SH-SY5Y (cell line): ENCODE measurements around the gene UGT1A10.

Experiments used
- GATA2 ChIP-seq: IDR thresholded peaks from 2 replicates; pipeline ENCODE4 v1.6.1; 2011; ENCODE audit warnings: mild to moderate bottlenecking, low read depth, low read length
- GATA3 ChIP-seq: IDR thresholded peaks from 2 replicates; pipeline ENCODE4 v1.6.1; 2011; ENCODE audit warnings: low read depth, mild to moderate bottlenecking, low read length, moderate library complexity

The UGT1A10 gene

DNA sequence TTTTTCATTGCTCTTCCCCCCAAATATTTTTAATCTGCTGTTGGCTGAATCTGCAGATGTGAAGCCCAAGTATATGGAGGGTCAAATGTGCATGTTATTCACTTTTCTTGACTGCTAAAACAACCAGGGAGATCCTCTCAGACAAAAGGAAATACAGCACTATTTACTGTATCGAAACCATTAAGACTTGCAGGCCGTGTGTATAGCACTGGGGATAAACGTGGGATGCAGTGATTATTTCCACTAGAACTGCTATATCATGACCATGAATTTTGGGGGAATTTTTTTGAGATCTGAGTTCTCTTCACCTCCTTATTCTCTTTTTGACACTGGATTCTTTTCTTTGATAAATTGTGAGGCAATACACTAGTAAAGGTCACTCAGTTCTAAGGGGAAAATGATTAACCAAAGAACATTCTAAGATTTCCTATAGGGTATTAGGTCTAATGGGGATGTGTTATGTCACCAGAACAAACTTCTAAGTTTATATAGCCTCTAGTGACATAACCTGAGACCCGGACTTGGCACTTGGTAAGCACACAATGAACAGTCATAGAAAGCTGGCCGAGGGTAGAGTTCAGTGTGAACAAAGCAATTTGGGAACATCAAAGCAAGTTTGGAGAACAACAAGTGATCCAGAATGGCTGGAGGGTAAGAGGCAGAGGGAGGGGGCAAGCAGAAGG is 109.0 kb downstream of the UGT1A10 start:
- TF ChIP-seq GATA3 (no peak), GATA2 (no peak)

DNA sequence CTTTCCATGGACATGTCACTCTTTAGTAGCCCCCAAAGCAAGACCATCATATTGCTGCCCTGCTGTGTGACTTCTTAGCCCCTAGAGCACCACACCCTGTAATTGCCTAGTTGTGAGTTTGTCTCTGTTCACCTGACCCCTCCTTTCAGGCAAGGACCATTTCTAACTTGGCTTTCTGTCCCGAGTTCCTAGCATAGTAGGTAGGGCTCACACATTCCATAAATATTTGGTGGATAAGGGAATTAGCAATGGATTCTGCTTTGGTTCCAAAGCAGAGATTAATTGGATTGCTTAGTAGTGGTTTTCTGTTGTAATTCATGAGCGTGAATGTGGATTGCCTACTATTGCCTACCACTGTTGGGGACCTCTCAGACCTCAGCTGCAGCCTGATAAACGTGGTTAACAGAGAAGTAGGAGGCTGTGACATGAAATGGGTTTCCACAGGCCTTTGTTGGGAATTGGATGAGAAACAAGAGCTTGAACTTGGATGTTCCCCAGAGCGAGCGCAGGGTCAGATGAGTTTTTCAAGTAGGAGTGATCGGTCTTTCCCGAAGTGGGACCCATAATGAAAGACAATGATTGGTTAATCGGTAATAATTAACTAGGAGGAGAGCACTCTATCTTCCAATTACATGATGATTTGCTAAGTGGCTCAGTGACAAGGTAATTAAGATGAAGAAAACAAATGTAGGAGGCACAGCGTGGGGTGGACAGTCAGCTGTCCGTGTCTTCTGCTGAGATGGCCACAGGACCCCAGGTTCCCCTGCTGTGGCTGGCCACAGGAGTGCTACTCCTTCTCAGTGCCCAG is 110.4 kb downstream of the UGT1A10 start:
- TF ChIP-seq GATA3, result no peak
- TF ChIP-seq GATA2, result no peak

DNA sequence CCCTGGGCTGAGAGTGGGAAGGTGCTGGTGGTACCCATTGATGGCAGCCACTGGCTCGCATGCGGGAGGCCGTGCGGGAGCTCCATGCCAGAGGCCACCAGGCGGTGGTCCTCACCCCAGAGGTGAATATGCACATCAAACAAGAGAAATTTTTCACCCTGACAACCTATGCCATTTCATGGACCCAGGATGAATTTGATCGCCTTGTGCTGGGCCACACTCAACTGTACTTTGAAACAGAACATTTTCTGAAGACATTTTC is 111.0 kb downstream of the UGT1A10 start:
- TF ChIP-seq GATA3 (no peak), GATA2 (no peak)

DNA sequence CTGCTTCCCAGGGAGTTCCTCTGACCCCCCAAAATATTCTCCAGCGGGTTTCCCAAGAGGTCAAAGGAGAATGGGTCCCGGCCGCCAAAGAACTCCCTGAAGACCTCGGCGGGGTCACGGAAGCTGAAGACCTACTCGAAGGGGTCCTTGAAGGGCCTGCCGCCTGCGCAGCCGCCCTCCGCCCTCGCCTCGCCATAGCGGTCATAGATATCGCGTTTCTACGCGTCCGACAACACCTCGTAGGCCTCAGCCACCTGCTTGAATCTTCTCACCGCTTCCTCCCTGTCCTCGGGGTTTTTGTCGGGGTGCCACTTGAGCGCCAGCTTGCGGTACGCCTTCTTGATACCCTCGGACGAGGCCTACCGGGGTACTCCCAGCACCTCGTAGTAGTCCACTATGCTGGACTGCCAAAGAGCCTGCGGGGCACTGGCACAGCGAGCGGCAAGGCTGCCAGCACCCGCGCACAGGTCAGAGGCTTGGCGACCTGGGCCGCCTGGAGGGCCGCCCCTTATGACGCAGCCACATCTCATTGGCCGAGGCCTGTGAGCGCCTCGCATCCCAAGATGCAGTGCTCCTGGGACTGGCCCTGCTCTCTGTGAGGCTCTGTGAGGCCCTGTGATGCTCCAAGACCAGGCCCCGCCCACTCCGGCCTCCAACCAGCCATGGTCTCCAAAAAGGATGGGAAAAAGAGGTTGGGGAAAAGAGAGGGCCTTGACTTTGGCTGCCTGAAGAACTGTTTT is 118.8 kb downstream of the UGT1A10 start:
- no peak for TF ChIP-seq GATA2
- TF ChIP-seq GATA3, result no peak

DNA sequence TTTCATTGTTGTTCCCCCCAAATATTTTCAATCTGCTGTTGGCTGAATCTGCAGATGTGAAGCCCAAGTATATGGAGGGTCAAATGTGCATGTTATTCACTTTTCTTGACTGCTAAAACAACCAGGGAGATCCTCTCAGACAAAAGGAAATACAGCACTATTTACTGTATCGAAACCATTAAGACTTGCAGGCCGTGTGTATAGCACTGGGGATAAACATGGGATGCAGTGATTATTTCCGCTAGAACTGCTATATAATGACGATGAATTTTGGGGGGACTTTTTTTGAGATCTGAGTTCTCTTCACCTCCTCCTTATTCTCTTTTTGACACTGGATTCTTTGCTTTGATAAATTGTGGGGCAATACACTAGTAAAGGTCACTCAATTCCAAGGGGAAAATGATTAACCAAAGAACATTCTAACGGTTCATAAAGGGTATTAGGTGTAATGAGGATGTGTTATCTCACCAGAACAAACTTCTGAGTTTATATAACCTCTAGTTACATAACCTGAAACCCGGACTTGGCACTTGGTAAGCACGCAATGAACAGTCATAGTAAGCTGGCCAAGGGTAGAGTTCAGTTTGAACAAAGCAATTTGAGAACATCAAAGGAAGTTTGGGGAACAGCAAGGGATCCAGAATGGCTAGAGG is 120.3 kb downstream of the UGT1A10 start:
- TF ChIP-seq GATA3, result no peak

DNA sequence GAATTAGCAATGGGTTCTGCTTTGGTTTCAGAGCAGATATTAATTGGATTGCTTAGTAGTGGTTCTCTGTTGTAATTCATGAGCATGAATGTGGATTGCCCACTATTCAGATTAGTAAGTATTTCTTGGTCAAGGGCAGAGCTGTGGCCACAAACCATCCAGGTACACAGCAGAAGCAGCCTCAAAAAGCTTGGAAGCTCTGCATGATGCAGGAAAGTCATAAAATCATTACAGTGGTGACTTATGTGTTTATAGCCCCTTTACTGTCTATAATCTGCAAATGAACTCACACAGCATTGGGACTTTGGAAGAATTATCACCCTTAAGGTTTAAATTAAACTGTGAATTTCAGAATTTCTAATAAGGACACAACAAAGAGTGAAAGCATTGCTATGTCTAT is 121.9 kb downstream of the UGT1A10 start:
- TF ChIP-seq GATA2 (no peak), GATA3 (no peak)

DNA sequence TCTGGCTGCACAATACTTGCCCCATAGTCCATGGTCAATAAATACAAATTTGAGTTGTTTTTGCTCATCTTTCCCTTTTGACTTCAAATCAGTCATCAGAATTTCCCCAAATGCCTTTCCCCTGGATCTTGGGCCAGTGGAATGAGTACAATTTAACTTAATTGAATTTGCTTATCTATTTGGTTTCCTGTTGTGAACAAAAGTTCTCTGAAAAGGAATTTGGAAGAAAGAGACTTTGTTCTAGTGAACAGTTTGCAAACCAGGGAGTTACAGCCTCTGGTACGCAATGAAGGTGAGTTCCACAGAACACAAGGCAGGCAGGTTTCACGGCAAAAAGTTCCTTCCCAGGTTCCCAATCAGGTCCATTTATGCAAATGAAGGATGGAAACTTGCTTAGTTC is 122.6 kb downstream of the UGT1A10 start:
- no peak for TF ChIP-seq GATA3
- no peak for TF ChIP-seq GATA2

DNA sequence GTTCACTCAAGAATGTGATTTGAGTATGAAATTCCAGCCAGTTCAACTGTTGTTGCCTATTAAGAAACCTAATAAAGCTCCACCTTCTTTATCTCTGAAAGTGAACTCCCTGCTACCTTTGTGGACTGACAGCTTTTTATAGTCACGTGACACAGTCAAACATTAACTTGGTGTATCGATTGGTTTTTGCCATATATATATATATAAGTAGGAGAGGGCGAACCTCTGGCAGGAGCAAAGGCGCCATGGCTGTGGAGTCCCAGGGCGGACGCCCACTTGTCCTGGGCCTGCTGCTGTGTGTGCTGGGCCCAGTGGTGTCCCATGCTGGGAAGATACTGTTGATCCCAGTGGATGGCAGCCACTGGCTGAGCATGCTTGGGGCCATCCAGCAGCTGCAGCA is 123.8 kb downstream of the UGT1A10 start, which contains the start of gene UGT1A1:
Gene UGT1A1 (plus strand): TSS at position 228 of the 400 bp plus-strand sequence. CDS start 18 bp downstream, at position 246.
- TF ChIP-seq GATA2 (no peak), GATA3 (no peak)

DNA sequence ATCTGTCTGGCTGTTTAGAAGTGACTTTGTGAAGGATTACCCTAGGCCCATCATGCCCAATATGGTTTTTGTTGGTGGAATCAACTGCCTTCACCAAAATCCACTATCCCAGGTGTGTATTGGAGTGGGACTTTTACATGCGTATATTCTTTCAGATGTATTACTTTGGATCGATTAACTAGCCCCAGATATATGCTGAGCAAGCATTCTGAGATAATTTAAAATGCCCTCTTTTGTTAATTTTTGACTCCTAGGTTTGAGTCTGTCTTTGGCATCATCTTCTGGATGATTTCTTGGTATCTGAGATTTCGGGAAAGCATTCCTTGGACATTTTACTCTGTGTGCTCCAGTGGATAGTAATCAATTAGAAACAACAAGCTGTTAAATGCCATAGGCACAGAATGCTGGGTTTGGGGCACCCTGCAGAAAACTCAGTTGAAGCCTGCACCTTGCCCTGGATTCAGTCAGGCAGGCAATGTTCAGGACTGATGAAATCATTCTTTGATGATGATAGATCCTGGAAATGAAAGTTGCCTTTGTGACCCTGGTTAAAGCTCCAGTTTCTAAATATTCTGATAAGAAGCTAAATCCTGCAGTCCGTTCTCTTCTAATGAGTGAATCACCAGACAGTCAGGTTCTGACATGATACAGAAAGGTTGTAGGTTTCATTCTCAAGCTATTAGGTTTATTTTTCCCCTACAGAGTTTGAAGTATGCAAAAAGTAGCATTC is 125.0 kb downstream of the UGT1A10 start:
- no peak for TF ChIP-seq GATA2
- TF ChIP-seq GATA3, result no peak

DNA sequence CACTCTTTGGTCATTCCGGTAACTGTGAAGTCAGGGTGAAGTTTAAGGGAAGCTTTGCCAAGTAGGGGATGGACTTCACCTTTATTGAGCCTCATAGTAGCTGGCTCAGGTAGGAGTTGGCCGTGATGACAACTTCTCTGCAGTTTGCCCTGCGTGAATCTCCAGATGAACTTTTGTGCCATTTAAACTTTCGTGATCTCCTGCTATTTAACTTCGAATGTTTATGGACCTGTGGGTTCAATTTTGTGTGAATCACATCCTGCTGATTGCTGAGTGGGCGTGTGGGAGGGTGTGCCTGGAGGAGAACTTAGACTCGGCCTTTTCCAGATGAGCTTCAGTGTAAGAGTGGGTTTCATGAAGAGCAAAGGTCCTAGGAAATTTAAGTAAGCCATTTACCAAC is 128.0 kb downstream of the UGT1A10 start:
- TF ChIP-seq GATA3, result no peak
- TF ChIP-seq GATA2, result no peak

DNA sequence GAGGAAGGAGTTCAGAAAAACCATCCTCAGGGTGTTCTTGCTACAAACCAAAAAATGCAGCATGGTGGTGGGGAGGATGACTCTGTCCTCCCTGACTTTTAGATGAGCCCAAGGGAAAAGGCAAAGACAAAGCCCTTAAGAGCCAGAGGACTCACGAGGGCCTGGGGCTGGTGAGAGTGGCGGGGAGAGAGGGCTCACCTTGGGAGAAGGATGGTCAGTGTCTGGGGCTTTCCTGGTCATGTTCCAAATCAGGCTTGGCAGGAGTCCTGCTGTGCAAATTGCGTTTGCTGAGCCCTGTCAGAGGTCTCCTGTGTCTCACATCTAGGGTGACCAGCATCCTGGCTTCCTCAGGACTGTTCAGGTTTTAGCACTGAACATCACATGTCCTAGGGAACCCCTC is 128.5 kb downstream of the UGT1A10 start:
- no peak for TF ChIP-seq GATA3
- no peak for TF ChIP-seq GATA2

DNA sequence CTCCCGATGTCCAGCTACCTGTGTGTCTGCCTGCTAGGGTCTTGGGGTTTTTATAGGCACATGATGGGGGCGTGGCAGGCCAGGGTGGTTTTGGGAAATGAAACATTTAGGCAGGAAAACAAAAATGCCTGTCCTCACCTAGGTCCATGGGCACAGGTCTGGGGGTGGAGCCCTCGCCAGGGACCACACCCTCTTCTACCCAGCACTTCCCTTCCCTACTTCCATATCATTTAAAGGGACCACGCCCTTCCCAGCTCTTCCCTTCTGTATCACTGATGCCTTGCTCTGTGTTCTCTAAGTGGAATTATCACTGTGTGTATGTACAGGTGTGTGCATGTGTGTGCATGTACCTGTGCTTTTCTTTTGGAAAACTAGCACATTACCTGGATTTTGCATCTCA is 130.2 kb downstream of the UGT1A10 start:
- TF ChIP-seq GATA3, result no peak
- TF ChIP-seq GATA2, result no peak

DNA sequence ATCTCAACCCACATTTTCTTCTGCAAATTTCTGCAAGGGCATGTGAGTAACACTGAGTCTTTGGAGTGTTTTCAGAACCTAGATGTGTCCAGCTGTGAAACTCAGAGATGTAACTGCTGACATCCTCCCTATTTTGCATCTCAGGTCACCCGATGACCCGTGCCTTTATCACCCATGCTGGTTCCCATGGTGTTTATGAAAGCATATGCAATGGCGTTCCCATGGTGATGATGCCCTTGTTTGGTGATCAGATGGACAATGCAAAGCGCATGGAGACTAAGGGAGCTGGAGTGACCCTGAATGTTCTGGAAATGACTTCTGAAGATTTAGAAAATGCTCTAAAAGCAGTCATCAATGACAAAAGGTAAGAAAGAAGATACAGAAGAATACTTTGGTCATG is 131.8 kb downstream of the UGT1A10 start:
- TF ChIP-seq GATA3 (no peak), GATA2 (no peak)

DNA sequence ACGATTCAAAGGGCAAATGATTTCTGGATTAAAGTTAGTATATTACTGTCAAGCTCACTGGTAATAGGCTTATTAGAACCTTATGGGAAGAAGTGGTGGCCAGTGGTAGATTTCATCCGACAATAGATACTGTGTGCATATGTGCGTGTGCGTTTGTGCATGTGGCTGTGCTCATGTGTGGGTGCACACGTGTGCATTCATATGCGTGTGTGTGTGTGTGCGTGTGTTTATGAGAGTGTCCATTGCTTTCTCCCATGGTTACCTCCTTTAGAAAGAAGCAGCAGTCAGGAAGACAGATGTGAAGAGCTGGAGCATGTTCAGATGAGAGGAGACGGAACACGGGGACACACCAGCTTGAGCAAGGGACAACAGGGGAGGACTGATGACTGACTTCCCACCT is 133.0 kb downstream of the UGT1A10 start:
- TF ChIP-seq GATA3 (no peak), GATA2 (no peak)

DNA sequence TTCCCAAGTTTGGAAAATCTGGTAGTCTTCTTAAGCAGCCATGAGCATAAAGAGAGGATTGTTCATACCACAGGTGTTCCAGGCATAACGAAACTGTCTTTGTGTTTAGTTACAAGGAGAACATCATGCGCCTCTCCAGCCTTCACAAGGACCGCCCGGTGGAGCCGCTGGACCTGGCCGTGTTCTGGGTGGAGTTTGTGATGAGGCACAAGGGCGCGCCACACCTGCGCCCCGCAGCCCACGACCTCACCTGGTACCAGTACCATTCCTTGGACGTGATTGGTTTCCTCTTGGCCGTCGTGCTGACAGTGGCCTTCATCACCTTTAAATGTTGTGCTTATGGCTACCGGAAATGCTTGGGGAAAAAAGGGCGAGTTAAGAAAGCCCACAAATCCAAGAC is 135.9 kb downstream of the UGT1A10 start:
- no peak for TF ChIP-seq GATA2
- no peak for TF ChIP-seq GATA3
